H1 (cell line): ENCODE results near the gene GAR1. TPM values are rescaled to one million over a fixed set of nuclear protein-coding genes. Genes with fewer than 3 reads are reported as not detected.

Source experiments
- CBX5 ChIP-seq: fragments of 300-800, 300-1000 bp; sonication (generic); IDR thresholded peaks from 2 replicates; pipeline ENCODE4 v1.7.1; 2016; ENCODE audit warnings: antibody characterized with exemption, low read length, low read depth
- CEBPB ChIP-seq: IDR thresholded peaks from 2 replicates; pipeline ENCODE4 v1.6.1; 2012; ENCODE audit warnings: low read depth, low read length
- CHD1 ChIP-seq: IDR thresholded peaks from 2 replicates; pipeline ENCODE4 v1.6.1; 2012; ENCODE audit warnings: low read depth, low read length, improper control_type of control experiment
- CHD2 ChIP-seq: IDR thresholded peaks from 2 replicates; pipeline ENCODE4 v1.6.1; 2012; ENCODE audit warnings: low read length, improper control_type of control experiment
- PHF8 ChIP-seq: fragments of 200-600 bp; sonication (generic); conservative IDR thresholded peaks from 2 replicates; pipeline ENCODE4 v1.7.1; 2012; ENCODE audit warnings: low read depth, mild to moderate bottlenecking, inconsistent platforms, low read length, moderate library complexity
- RAD21 ChIP-seq, 2 experiments: IDR thresholded peaks in 1 of 2; conservative IDR thresholded peaks in 1 of 2; 2 replicates each; pipeline ENCODE4 v1.6.1; 2011; ENCODE audit warnings: low read depth in 2 of 2, low read length in 2 of 2, improper control_type of control experiment in 1 of 2, inconsistent platforms in 1 of 2, mild to moderate bottlenecking in 1 of 2, moderate library complexity in 1 of 2
- polyA plus RNA-seq, 7 experiments: library from polyadenylated mRNA; depleted of rRNA in 3 of 7; stranded (reverse) in 5 of 7; unstranded in 2 of 7; fragments of >200 nt in 5 of 7; fragments of 200-250 nt in 2 of 7; gene quantifications; 1 replicate in 5 of 7; 2 replicates in 1 of 7; 4 replicates in 1 of 7; pipeline versions ENCODE4 v1.2.1 to v1.2.3, GENCODE V29; 2011 to 2013; ENCODE audit warnings: missing spikeins in 2 of 7, mixed read lengths in 2 of 7
- total RNA-seq: library from RNA; stranded (reverse); fragmentation: NEBNext Ultra II Directional; extraction: Animal tissue kit (Norgen Biotek cat#: 25700); gene quantifications from 2 replicates; pipeline ENCODE4 v1.2.1, GENCODE V29; 2021

Gene GAR1
- total and polyA plus RNA-seq, 2 of the 8 experiments (the other 6 are each of a cell fraction or from before 2014, with no cell fraction given), result 14.5 to 37.5 TPM

GRCh38 chr4:109846395-109847098, 31.0 kb downstream of the GAR1 start (continued):
- TF ChIP-seq CBX5, result no peak
- TF ChIP-seq RAD21 (IDR thresholded peaks at IDR 0.05 in 1 of 2, conservative IDR thresholded peaks at IDR 0.05 in 1 of 2; ENCODE audit: low read depth in 2 of 2, low read length in 2 of 2), result no peak
- TF ChIP-seq CHD1, result no peak
- no peak for TF ChIP-seq PHF8
- TF ChIP-seq CHD2, result no peak
- TF ChIP-seq CEBPB, result no peak
